ENCODE measurements around the gene SERPINE1. TPM values are rescaled to one million over a fixed set of nuclear protein-coding genes. Genes with fewer than 3 reads are reported as not detected.

Gene SERPINE1
- total and polyA plus RNA-seq, 3 experiments from 2014 or later = 0.31 to 0.44 TPM; not detected in 1

- H3K4me3 Mint-ChIP-seq = peak overlapping the region in 6 of 7 donors; percentile 16 to 60 (median 50)
- no peaks in the 10 kb centered on the region for H3K36me3 Mint-ChIP-seq
- H3K4me3 ChIP-seq (ENCODE audit: low read length) = no peak overlapping the region
- peaks cover 52% of the 10 kb centered on the region for H3K27me3 ChIP-seq (ENCODE audit: insufficient read depth, low read length, poor library complexity, severe bottlenecking)
- no peaks in the 10 kb centered on the region for H3K9me3 ChIP-seq (ENCODE audit: low read length)
- H3K4me1 Mint-ChIP-seq = peaks cover 12 to 20% (median 13%) of the 10 kb centered on the region in 3 donors
- ChIA-PET CTCF (interaction anchor here (0.8 kb wide), 1 partner anchor 35 kb away, joined by 4 read pairs; no protein-coding TSS in a partner anchor), POLR2A (no interaction called here)
- H3K27me3 Mint-ChIP-seq = peaks cover 64 to 73% of the 10 kb centered on the region in 2 donors
- H3K27ac ChIP-seq (ENCODE audit: low read depth, low read length) = no peak overlapping the region
- H3K36me3 ChIP-seq (ENCODE audit: insufficient read depth, low read length) = no peaks in the 10 kb centered on the region
- no peak for DNase-seq
- H3K4me1 ChIP-seq (ENCODE audit: insufficient read depth, low read length) = peaks cover 5% of the 10 kb centered on the region
- no peaks in the 10 kb centered on the region for H3K9me3 Mint-ChIP-seq
- H3K27ac Mint-ChIP-seq = no peak overlapping the region
Measured at GRCh38 chr7:101179117-101179516, 52.2 kb downstream of the SERPINE1 start.

DNA sequence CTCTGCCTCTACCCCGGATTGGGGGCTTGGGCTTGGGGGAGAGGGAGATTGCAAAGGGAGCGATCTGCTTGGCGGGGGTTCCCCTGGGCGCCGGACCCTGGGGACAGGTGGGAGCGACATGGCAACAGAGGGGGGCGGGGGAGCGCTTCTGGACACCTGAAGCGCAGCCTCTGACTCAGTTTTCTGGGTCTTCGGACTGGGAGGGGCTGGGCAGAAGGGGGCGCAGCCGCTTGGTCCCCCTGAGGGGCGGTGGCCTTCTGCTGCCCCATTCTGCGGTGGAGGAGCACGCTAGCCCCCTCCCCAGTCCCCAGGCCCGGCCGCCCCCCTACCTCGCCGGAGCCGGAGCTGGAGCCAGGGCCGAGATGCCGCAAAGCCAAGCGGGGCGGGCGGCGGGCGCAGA, 52.8 kb downstream of the SERPINE1 start:
- H3K27ac ChIP-seq (ENCODE audit: low read depth, low read length) = no peak overlapping the region
- H3K4me1 ChIP-seq (ENCODE audit: insufficient read depth, low read length) = no peaks in the 10 kb centered on the region
- H3K4me1 Mint-ChIP-seq = peaks cover 9 to 15% (median 10%) of the 10 kb centered on the region in 3 donors
- peaks cover 46% of the 10 kb centered on the region for H3K27me3 ChIP-seq (ENCODE audit: insufficient read depth, low read length, poor library complexity, severe bottlenecking)
- H3K27ac Mint-ChIP-seq = no peak overlapping the region
- DNase-seq = no peak
- H3K4me3 Mint-ChIP-seq = peak overlapping the region in 1 of 7 donors; percentile 7
- H3K36me3 Mint-ChIP-seq = no peaks in the 10 kb centered on the region
- ChIA-PET POLR2A (no interaction called here), CTCF (interaction anchor here (1.3 kb wide), 1 partner anchor 13 kb away, joined by 4 read pairs; no protein-coding TSS in a partner anchor)
- H3K36me3 ChIP-seq (ENCODE audit: insufficient read depth, low read length) = no peaks in the 10 kb centered on the region
- no peak overlapping the region for H3K4me3 ChIP-seq (ENCODE audit: low read length)
- no peaks in the 10 kb centered on the region for H3K9me3 ChIP-seq (ENCODE audit: low read length)
- no peaks in the 10 kb centered on the region for H3K9me3 Mint-ChIP-seq
- peaks cover 65 to 70% of the 10 kb centered on the region in 2 donors for H3K27me3 Mint-ChIP-seq

GRCh38 chr7:101180130-101180755, 53.3 kb downstream of the SERPINE1 start, which contains the start of gene NAT16:
NAT16 (minus strand) TSS chr7:101180293; CDS start chr7:101174807, 5,486 bp downstream.
- Mint-ChIP-seq H3K27me3 (peaks cover 62 to 70% of the 10 kb centered on the region in 2 donors), H3K9me3 (no peaks in the 10 kb centered on the region), H3K4me1 (peaks cover 9 to 15% (median 10%) of the 10 kb centered on the region in 3 donors), H3K36me3 (no peaks in the 10 kb centered on the region), H3K4me3 (peak within 1 kb of the TSS in 6 of 7 donors; percentile 16 to 60 (median 52)), H3K27ac (peak within 1 kb of the TSS in 1 of 8 donors; percentile 2)
- ChIA-PET POLR2A (no interaction called here), CTCF (interaction anchor here (1.3 kb wide), 1 partner anchor 12 kb away, joined by 4 read pairs; no protein-coding TSS in a partner anchor)
- no peaks in the 10 kb centered on the region for H3K36me3 ChIP-seq (ENCODE audit: insufficient read depth, low read length)
- H3K27me3 ChIP-seq (ENCODE audit: insufficient read depth, low read length, poor library complexity, severe bottlenecking) = peaks cover 42% of the 10 kb centered on the region
- no peak within 1 kb of the TSS for H3K27ac ChIP-seq (ENCODE audit: low read depth, low read length)
- no peak for DNase-seq
- no peaks in the 10 kb centered on the region for H3K4me1 ChIP-seq (ENCODE audit: insufficient read depth, low read length)
- no peaks in the 10 kb centered on the region for H3K9me3 ChIP-seq (ENCODE audit: low read length)
- no peak within 1 kb of the TSS for H3K4me3 ChIP-seq (ENCODE audit: low read length)

GRCh38 chr7:101185258-101185839, 58.4 kb downstream of the SERPINE1 start:
- Mint-ChIP-seq H3K27me3 (peaks cover 26 to 37% of the 10 kb centered on the region in 2 donors), H3K9me3 (no peaks in the 10 kb centered on the region), H3K27ac (no peak overlapping the region), H3K36me3 (no peaks in the 10 kb centered on the region), H3K4me1 (peaks cover 4 to 8% (median 5%) of the 10 kb centered on the region in 3 donors), H3K4me3 (no peak overlapping the region)
- no peaks in the 10 kb centered on the region for H3K36me3 ChIP-seq (ENCODE audit: insufficient read depth, low read length)
- ChIA-PET CTCF (interaction anchor here (1.5 to 2.0 kb wide), 3 partner anchors 15 to 59 kb away, joined by 3 to 6 read pairs (median 3); no protein-coding TSS in a partner anchor), POLR2A (interaction anchor here (0.6 kb wide), 1 partner anchor 42 kb away, joined by 3 read pairs; no protein-coding TSS in a partner anchor)
- peaks cover 8% of the 10 kb centered on the region for H3K27me3 ChIP-seq (ENCODE audit: insufficient read depth, low read length, poor library complexity, severe bottlenecking)
- no peak overlapping the region for H3K4me3 ChIP-seq (ENCODE audit: low read length)
- H3K4me1 ChIP-seq (ENCODE audit: insufficient read depth, low read length) = no peaks in the 10 kb centered on the region
- H3K9me3 ChIP-seq (ENCODE audit: low read length) = no peaks in the 10 kb centered on the region
- no peak overlapping the region for H3K27ac ChIP-seq (ENCODE audit: low read depth, low read length)
- no peak for DNase-seq

DNA sequence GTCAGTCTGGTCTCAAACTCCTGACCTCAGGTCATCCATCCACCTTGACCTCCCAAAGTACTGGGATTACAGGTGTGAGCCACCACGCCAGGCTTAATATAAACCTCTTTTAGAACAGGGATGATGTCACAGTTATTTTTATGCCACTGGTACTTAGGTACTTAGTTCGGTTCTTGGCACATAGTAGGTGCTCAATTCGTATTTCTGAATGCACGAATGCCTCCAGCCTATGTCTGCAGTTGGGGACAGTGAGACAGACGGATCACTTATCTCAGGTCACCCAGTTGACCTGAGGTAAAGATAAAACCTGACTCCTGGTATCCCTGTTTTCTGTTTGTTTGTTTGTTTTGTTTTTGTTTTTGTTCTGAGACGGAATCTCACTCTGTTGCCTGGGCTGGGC, 59.3 kb downstream of the SERPINE1 start:
- Histone ChIP-seq H3K36me3 (ENCODE audit: insufficient read depth, low read length) (no peaks in the 10 kb centered on the region), H3K27me3 (ENCODE audit: insufficient read depth, low read length, poor library complexity, severe bottlenecking) (peaks cover 3% of the 10 kb centered on the region), H3K4me3 (ENCODE audit: low read length) (no peak overlapping the region), H3K27ac (ENCODE audit: low read depth, low read length) (no peak overlapping the region), H3K4me1 (ENCODE audit: insufficient read depth, low read length) (no peaks in the 10 kb centered on the region), H3K9me3 (ENCODE audit: low read length) (no peaks in the 10 kb centered on the region)
- CTCF ChIA-PET = interaction anchor here (1.2 to 2.0 kb wide), 3 partner anchors 16 to 96 kb away, joined by 3 to 6 read pairs (median 3); no protein-coding TSS in a partner anchor
- H3K4me3 Mint-ChIP-seq = no peak overlapping the region
- H3K4me1 Mint-ChIP-seq = peaks cover 0 to 5% (median 3%) of the 10 kb centered on the region in 3 donors
- peaks cover 20 to 29% of the 10 kb centered on the region in 2 donors for H3K27me3 Mint-ChIP-seq
- DNase-seq = no peak
- H3K27ac Mint-ChIP-seq = no peak overlapping the region
- H3K9me3 Mint-ChIP-seq = no peaks in the 10 kb centered on the region
- H3K36me3 Mint-ChIP-seq = no peaks in the 10 kb centered on the region
- POLR2A ChIA-PET = interaction anchor here (0.6 kb wide), 2 partner anchors 13 to 16 kb away, joined by 3 to 9 read pairs; no protein-coding TSS in a partner anchor

DNA sequence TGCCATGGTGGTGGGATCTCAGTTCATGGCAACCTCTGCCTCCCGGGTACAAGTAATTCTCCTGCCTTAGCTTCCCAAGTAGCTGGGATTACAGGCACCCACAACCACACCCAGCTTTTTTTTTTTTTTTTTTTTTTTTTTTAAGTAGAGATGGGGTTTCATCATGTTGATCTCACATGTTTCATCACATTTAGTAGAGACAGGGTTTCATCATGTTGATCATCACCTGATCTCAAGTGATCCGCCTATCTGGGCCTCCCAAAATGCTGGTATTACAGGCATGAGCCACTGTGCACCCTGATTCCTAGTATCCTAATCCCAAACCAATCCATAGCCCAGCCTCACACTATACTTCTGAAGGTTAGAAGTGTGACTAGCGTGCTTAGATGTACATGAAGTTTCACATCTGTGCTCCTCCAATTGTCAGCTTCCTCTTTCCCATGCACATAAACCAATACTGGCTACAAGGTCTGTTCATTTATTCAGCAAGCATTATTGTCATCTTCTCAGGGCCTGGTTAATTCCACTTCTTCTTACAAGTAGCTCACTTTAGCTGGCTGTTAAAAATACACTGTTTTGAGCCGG, 60.0 kb downstream of the SERPINE1 start:
- no peak overlapping the region for H3K4me3 ChIP-seq (ENCODE audit: low read length)
- H3K9me3 Mint-ChIP-seq = no peaks in the 10 kb centered on the region
- peaks cover 19 to 27% of the 10 kb centered on the region in 2 donors for H3K27me3 Mint-ChIP-seq
- H3K4me1 Mint-ChIP-seq = peaks cover 0 to 5% (median 3%) of the 10 kb centered on the region in 3 donors
- ChIA-PET POLR2A (interaction anchor here (0.6 to 0.7 kb wide), 2 partner anchors 9 to 14 kb away, joined by 3 to 9 read pairs; no protein-coding TSS in a partner anchor), CTCF (interaction anchor here (1.2 to 1.5 kb wide), 2 partner anchors 12 to 95 kb away, joined by 3 to 4 read pairs; no protein-coding TSS in a partner anchor)
- no peaks in the 10 kb centered on the region for H3K4me1 ChIP-seq (ENCODE audit: insufficient read depth, low read length)
- no peaks in the 10 kb centered on the region for H3K36me3 Mint-ChIP-seq
- H3K9me3 ChIP-seq (ENCODE audit: low read length) = no peaks in the 10 kb centered on the region
- peaks cover 1% of the 10 kb centered on the region for H3K27me3 ChIP-seq (ENCODE audit: insufficient read depth, low read length, poor library complexity, severe bottlenecking)
- no peaks in the 10 kb centered on the region for H3K36me3 ChIP-seq (ENCODE audit: insufficient read depth, low read length)
- H3K4me3 Mint-ChIP-seq = no peak overlapping the region
- no peak for DNase-seq
- H3K27ac Mint-ChIP-seq = peak overlapping the region in 1 of 8 donors; percentile 26
- H3K27ac ChIP-seq (ENCODE audit: low read depth, low read length) = no peak overlapping the region
